Measurements from ENCODE around the gene DHH. TPM values are rescaled to one million over a fixed set of nuclear protein-coding genes. Genes with fewer than 3 reads are reported as not detected.

Gene DHH
- total RNA-seq, 2 experiments from 2014 or later = 0.08 to 0.20 TPM

- Mint-ChIP-seq H3K9me3 (no peaks in the 10 kb centered on the region), H3K27me3 (no peaks in the 10 kb centered on the region), H3K4me3 (no peak overlapping the region), H3K27ac (no peak overlapping the region), H3K4me1 (peaks cover 28% of the 10 kb centered on the region), H3K36me3 (ENCODE audit: low read depth) (peaks cover 33% of the 10 kb centered on the region)
- CTCF ChIA-PET = interaction anchor here (0.7 to 2.4 kb wide), 4 partner anchors 12 to 117 kb away, joined by 4 to 10 read pairs (median 4); partner anchors contain the start of genes DHH and RHEBL1
- POLR2A ChIA-PET = interaction anchor here (1.3 to 9.1 kb wide), 3 partner anchors 26 to 253 kb away, joined by 3 to 81 read pairs (median 7); partner anchors contain the start of genes DDX23, TUBA1A and TUBA1B
- no peak for DNase-seq
These were observed 11.0 kb upstream of the DHH start for GRCh38 chr12:49105504-49106084.

- Mint-ChIP-seq H3K36me3 (ENCODE audit: low read depth) (peaks cover 39% of the 10 kb centered on the region), H3K27me3 (no peaks in the 10 kb centered on the region), H3K27ac (no peak overlapping the region), H3K9me3 (no peaks in the 10 kb centered on the region), H3K4me1 (peaks cover 26% of the 10 kb centered on the region), H3K4me3 (no peak overlapping the region)
- ChIA-PET CTCF (interaction anchor here (1.5 to 2.4 kb wide), 3 partner anchors 12 to 35 kb away, joined by 4 to 10 read pairs (median 5); partner anchors contain the start of gene RHEBL1), POLR2A (interaction anchor here (1.0 to 9.1 kb wide), 4 partner anchors 18 to 253 kb away, joined by 3 to 81 read pairs (median 5); partner anchors contain the start of genes DDX23, TUBA1A and TUBA1B)
- DNase-seq = no peak
These were observed 10.2 kb upstream of the DHH start for GRCh38 chr12:49104822-49105221.

- DNase-seq = no peak
- Mint-ChIP-seq H3K4me3 (no peak overlapping the region), H3K27me3 (peaks cover 4% of the 10 kb centered on the region), H3K9me3 (no peaks in the 10 kb centered on the region), H3K27ac (no peak overlapping the region), H3K4me1 (peaks cover 5% of the 10 kb centered on the region), H3K36me3 (ENCODE audit: low read depth) (peaks cover 50% of the 10 kb centered on the region)
- ChIA-PET POLR2A (interaction anchor here (1.2 to 9.1 kb wide), 5 partner anchors 10 to 57 kb away, joined by 5 to 81 read pairs (median 5); partner anchors contain the start of genes LMBR1L and TUBA1B), CTCF (interaction anchor here (0.6 to 5.4 kb wide), 8 partner anchors 9 to 161 kb away, joined by 3 to 112 read pairs (median 12); partner anchors contain the start of genes LMBR1L and TUBA1B)
These were observed 5.8 kb upstream of the DHH start for GRCh38 chr12:49100380-49100779.

GRCh38 chr12:49098703-49099102, 4.1 kb upstream of the DHH start:
- Mint-ChIP-seq H3K9me3 (no peaks in the 10 kb centered on the region), H3K27me3 (peaks cover 18% of the 10 kb centered on the region), H3K27ac (no peak overlapping the region), H3K36me3 (ENCODE audit: low read depth) (peaks cover 53% of the 10 kb centered on the region), H3K4me3 (no peak overlapping the region), H3K4me1 (peaks cover 12% of the 10 kb centered on the region)
- ChIA-PET POLR2A (interaction anchor here (0.7 to 9.1 kb wide), 8 partner anchors 9 to 166 kb away, joined by 3 to 81 read pairs (median 5); partner anchors contain the start of genes LMBR1L, TUBA1B and TUBA1C), CTCF (interaction anchor here (0.6 to 5.4 kb wide), 25 partner anchors 11 to 576 kb away, joined by 3 to 112 read pairs (median 5); partner anchors contain the start of genes LMBR1L, RHEBL1, TUBA1B and WNT1)
- DNase-seq = no peak

GRCh38 chr12:49098035-49098451, 3.4 kb upstream of the DHH start:
- CTCF ChIA-PET = interaction anchor here (0.6 to 5.4 kb wide), 25 partner anchors 11 to 245 kb away, joined by 3 to 112 read pairs (median 5); partner anchors contain the start of genes LMBR1L, RHEBL1, TUBA1B and WNT1
- POLR2A ChIA-PET = interaction anchor here (1.0 to 9.1 kb wide), 4 partner anchors 10 to 33 kb away, joined by 3 to 81 read pairs (median 8); partner anchors contain the start of genes LMBR1L and TUBA1B
- Mint-ChIP-seq H3K9me3 (no peaks in the 10 kb centered on the region), H3K4me3 (no peak overlapping the region), H3K27ac (no peak overlapping the region), H3K36me3 (ENCODE audit: low read depth) (peaks cover 48% of the 10 kb centered on the region), H3K27me3 (peaks cover 25% of the 10 kb centered on the region), H3K4me1 (peaks cover 16% of the 10 kb centered on the region)
- peak; percentile 69 for DNase-seq

- ChIA-PET CTCF (interaction anchor here (0.6 to 5.4 kb wide), 9 partner anchors 10 to 241 kb away, joined by 3 to 112 read pairs (median 14); partner anchors contain the start of genes LMBR1L, RHEBL1, TUBA1B and WNT1), POLR2A (interaction anchor here (1.6 to 9.1 kb wide), 3 partner anchors 9 to 34 kb away, joined by 8 to 81 read pairs (median 9); partner anchors contain the start of genes LMBR1L and TUBA1B)
- Mint-ChIP-seq H3K4me3 (no peak overlapping the region), H3K9me3 (no peaks in the 10 kb centered on the region), H3K27ac (no peak overlapping the region), H3K4me1 (peaks cover 19% of the 10 kb centered on the region), H3K27me3 (peaks cover 31% of the 10 kb centered on the region), H3K36me3 (ENCODE audit: low read depth) (peaks cover 47% of the 10 kb centered on the region)
- no peak for DNase-seq
These were observed 2.8 kb upstream of the DHH start for GRCh38 chr12:49097381-49097780.

GRCh38 chr12:49094975-49095365, 369 bp upstream of the DHH start:
- no peak for DNase-seq
- Mint-ChIP-seq H3K27ac (no peak overlapping the region), H3K36me3 (ENCODE audit: low read depth) (peaks cover 29% of the 10 kb centered on the region), H3K4me3 (no peak overlapping the region), H3K4me1 (peaks cover 42% of the 10 kb centered on the region), H3K27me3 (peaks cover 52% of the 10 kb centered on the region), H3K9me3 (no peaks in the 10 kb centered on the region)
- POLR2A ChIA-PET = interaction anchor here (0.8 to 4.5 kb wide), 10 partner anchors 14 to 228 kb away, joined by 3 to 26 read pairs (median 5); partner anchors contain the start of genes LMBR1L, RHEBL1, TROAP and TUBA1B
- CTCF ChIA-PET = interaction anchor here (0.8 to 5.0 kb wide), 7 partner anchors 11 to 98 kb away, joined by 3 to 55 read pairs (median 5); partner anchors contain the start of genes DDN and LMBR1L

GRCh38 chr12:49093792-49094159, 825 bp downstream of the DHH start:
- no peak for DNase-seq
- peak overlapping the region; percentile 10 for H3K4me3 Mint-ChIP-seq
- no peaks in the 10 kb centered on the region for H3K9me3 Mint-ChIP-seq
- H3K4me1 Mint-ChIP-seq = peaks cover 51% of the 10 kb centered on the region
- CTCF ChIA-PET = interaction anchor here (0.6 to 5.0 kb wide), 11 partner anchors 9 to 141 kb away, joined by 4 to 55 read pairs (median 6); partner anchors contain the start of genes DDN, LMBR1L and RHEBL1
- H3K27me3 Mint-ChIP-seq = peaks cover 61% of the 10 kb centered on the region
- POLR2A ChIA-PET = interaction anchor here (0.8 to 4.5 kb wide), 7 partner anchors 9 to 50 kb away, joined by 3 to 26 read pairs (median 9); partner anchors contain the start of genes KMT2D, RHEBL1 and TUBA1B
- no peak overlapping the region for H3K27ac Mint-ChIP-seq
- H3K36me3 Mint-ChIP-seq (ENCODE audit: low read depth) = peaks cover 25% of the 10 kb centered on the region

GRCh38 chr12:49092816-49093406, 1.7 kb downstream of the DHH start:
- H3K27me3 Mint-ChIP-seq = peaks cover 66% of the 10 kb centered on the region
- peaks cover 17% of the 10 kb centered on the region for H3K36me3 Mint-ChIP-seq (ENCODE audit: low read depth)
- no peak overlapping the region for H3K4me3 Mint-ChIP-seq
- ChIA-PET CTCF (interaction anchor here (0.6 to 5.0 kb wide), 18 partner anchors 8 to 240 kb away, joined by 3 to 55 read pairs (median 4); partner anchors contain the start of genes FKBP11, LMBR1L, RHEBL1 and TUBA1B), POLR2A (interaction anchor here (0.6 to 4.5 kb wide), 11 partner anchors 8 to 38 kb away, joined by 3 to 26 read pairs (median 4); partner anchors contain the start of genes KMT2D, LMBR1L, RHEBL1 and TUBA1B)
- H3K4me1 Mint-ChIP-seq = peaks cover 60% of the 10 kb centered on the region
- no peaks in the 10 kb centered on the region for H3K9me3 Mint-ChIP-seq
- no peak overlapping the region for H3K27ac Mint-ChIP-seq
- no peak for DNase-seq

GRCh38 chr12:49092086-49092815, 2.4 kb downstream of the DHH start:
- ChIA-PET CTCF (interaction anchor here (0.6 to 5.0 kb wide), 17 partner anchors 10 to 1119 kb away, joined by 3 to 55 read pairs (median 4); partner anchors contain the start of genes FKBP11, LMBR1L, RHEBL1 and TUBA1B), POLR2A (interaction anchor here (0.6 to 4.5 kb wide), 8 partner anchors 11 to 38 kb away, joined by 3 to 26 read pairs (median 6); partner anchors contain the start of genes LMBR1L, RHEBL1 and TUBA1B)
- H3K4me1 Mint-ChIP-seq = peaks cover 66% of the 10 kb centered on the region

GRCh38 chr12:49091836-49092085, 2.8 kb downstream of the DHH start:
- Mint-ChIP-seq H3K4me1 (peaks cover 71% of the 10 kb centered on the region), H3K27ac (no peak overlapping the region), H3K27me3 (peaks cover 66% of the 10 kb centered on the region), H3K9me3 (no peaks in the 10 kb centered on the region), H3K36me3 (ENCODE audit: low read depth) (peaks cover 14% of the 10 kb centered on the region), H3K4me3 (no peak overlapping the region)
- no peak for DNase-seq
- CTCF ChIA-PET = interaction anchor here (0.6 to 5.0 kb wide), 14 partner anchors 11 to 1120 kb away, joined by 3 to 55 read pairs (median 4); partner anchors contain the start of genes FKBP11, LMBR1L, RHEBL1 and TUBA1B
- POLR2A ChIA-PET = interaction anchor here (0.9 to 4.5 kb wide), 6 partner anchors 12 to 38 kb away, joined by 3 to 26 read pairs (median 10); partner anchors contain the start of genes LMBR1L, RHEBL1 and TUBA1B

More at GRCh38 chr12:49092086-49092815, 2.4 kb downstream of the DHH start:
- DNase-seq = peak; percentile 58
- peaks cover 66% of the 10 kb centered on the region for H3K27me3 Mint-ChIP-seq
- no peak overlapping the region for H3K27ac Mint-ChIP-seq
- no peaks in the 10 kb centered on the region for H3K9me3 Mint-ChIP-seq
- H3K36me3 Mint-ChIP-seq (ENCODE audit: low read depth) = peaks cover 15% of the 10 kb centered on the region
- no peak overlapping the region for H3K4me3 Mint-ChIP-seq

Measured in activated CD4-positive, alpha-beta memory T cell treated with anti-CD3 and anti-CD28 coated beads, Interleukin-2, amount 10 ng/mL, durations not matched to agents 7 days and 5 days (primary cell).